ENCODE data around the gene SH2D1A. TPM values are rescaled to one million over a fixed set of nuclear protein-coding genes. Genes with fewer than 3 reads are reported as not detected.
"Not testable (repeated sequence)": the region's sequence is repeated elsewhere in the genome, so short reads cannot be mapped to it uniquely, and the experiment has no call there.

SH2D1A gene
- total RNA-seq, 1 donor from 2014 or later, result 0.70 TPM

GRCh38 chrX:124348885-124349453, 2.6 kb downstream of the SH2D1A start:
- DNase-seq (ENCODE audit: low spot score) (no peak), ATAC-seq (no peak)

GRCh38 chrX:124354648-124355047, 8.3 kb downstream of the SH2D1A start:
- ATAC-seq, result no peak
- DNase-seq (ENCODE audit: low spot score), result no peak

DNA sequence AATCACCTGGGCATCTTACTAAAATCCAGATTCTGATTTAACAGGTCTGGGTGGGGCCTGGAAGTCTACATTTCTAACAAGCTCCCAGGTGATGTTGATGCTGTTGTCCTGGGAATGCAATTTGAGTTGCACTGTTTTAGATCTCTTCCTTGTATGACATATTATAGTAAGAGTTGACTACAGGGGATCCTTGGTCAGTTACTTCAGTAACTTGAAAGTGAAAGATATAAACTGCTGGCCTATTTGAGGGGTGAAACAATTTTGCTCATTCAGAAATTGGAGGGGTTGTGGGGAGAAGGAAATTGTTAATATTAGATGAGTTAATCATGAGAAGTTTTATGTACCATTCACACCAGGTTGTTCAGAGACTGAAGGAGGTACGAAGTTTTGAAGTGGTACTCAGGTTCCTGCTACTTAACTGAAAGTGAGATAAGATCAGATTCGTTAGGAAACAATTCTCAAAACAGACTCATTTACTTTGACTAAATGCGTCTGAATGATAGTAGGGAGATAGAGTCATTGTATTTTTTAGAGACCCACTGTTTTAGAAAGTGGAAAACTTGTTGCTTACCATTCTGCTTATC, 12.5 kb downstream of the SH2D1A start:
- no peak for ATAC-seq
- no peak for DNase-seq (ENCODE audit: low spot score)

- ATAC-seq (no peak), DNase-seq (ENCODE audit: low spot score) (no peak)
Observed at GRCh38 chrX:124362072-124362471, 15.7 kb downstream of the SH2D1A start.

DNA sequence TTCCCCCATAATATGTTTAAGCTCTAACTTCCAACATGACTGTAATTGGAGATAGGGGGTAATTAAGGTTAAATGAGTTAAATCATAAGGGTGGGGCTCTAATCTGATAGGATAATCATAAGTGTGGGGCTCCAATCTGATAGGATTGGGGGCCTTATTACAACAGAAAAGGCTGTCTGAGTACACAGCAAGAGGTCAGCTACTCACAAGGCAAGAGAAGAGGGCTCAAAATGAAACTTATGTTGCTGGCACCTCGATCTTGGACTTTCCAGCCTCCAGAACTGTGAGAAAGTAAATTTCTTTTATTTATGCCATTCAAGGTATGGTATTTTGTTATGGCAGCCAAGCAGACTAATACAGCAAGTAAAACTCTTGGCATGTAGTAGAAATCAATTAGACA, 16.4 kb downstream of the SH2D1A start:
- DNase-seq (ENCODE audit: low spot score) (no peak), ATAC-seq (no peak)

- ATAC-seq, result no peak
- DNase-seq (ENCODE audit: low spot score), result no peak
Observed at GRCh38 chrX:124369722-124370121, 23.4 kb downstream of the SH2D1A start.

DNA sequence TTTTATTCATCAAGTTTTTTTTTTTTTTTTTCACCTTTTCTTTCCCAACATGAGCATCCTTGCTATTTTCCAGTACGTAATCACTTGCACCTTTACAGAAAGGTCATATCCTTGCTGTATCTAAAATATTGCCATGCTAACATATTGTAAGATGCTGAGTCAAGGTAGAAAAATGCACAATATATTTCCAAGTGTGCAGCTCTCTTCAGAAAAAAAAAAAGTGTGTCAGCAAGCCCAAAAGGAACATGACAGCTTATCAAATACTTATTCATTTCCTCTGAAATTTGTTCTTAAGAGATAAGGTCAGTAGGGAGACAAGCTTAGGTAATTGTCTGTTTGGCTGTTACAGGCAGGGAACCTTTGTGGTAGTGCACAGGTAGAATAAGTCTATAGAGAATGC, 27.0 kb downstream of the SH2D1A start:
- DNase-seq (ENCODE audit: low spot score) (no peak), ATAC-seq (no peak)

DNA sequence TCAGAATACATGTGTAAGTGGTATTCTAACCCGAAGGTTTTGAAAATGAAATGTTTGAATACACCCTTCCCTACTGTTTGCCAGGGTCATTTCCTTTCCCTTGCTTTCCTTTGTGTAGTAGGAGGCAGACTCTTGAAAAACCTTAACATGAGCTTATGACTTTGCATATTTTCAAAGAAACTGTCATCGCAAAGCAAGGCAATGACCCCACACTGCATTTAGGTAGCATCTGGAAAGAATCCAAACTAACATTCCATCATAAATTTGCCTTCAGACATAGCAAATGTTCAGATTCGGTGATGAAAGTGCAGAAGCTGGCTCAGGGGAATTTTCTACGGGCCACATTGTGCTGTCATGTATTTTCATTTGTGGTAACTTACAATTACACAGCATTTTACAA, 32.3 kb downstream of the SH2D1A start:
- DNase-seq (ENCODE audit: low spot score) (no peak), ATAC-seq (no peak)

DNA sequence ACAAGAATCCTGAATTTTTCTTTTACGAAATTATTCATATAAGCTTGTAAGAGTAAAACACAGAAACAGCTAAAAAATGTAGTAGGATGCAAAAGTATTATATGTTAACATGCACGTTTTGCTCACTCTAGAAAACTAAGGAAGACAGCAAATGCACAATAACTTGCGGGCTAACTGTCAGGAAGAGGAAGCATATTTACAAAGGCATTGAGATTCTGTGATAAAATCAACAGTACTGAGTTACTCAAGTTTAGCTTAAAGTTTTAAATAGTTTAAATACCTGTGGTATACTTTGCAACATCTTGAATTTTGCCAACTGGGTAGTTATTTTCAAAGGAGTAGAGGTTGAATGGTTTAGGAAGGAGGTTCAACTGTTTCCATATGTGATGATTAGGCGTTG, 37.0 kb downstream of the SH2D1A start:
- no peak for ATAC-seq
- no peak for DNase-seq (ENCODE audit: low spot score)

- ATAC-seq, result no peak
- no peak for DNase-seq (ENCODE audit: low spot score)
Observed at GRCh38 chrX:124386401-124386800, 40.0 kb downstream of the SH2D1A start.

DNA sequence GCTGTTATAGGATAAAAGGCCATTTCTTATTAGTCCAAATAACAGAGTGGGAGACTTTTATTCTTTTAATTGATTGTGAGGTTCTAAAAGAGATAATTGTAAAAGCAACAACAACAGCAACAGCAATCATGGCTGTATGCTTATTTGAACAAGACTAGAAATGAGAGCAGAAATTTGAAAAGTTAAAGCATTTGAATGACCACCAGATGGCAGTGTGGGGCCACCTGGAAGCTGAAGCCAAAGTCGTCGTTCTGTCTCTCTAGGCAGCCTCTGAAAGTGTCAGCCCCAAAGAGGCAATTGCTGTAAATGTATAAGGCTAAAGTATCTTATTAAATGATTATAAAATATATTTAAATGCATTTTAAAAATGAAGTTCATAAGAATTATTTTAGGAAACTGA, 42.2 kb downstream of the SH2D1A start:
- ATAC-seq, result peak; percentile 86

DNA sequence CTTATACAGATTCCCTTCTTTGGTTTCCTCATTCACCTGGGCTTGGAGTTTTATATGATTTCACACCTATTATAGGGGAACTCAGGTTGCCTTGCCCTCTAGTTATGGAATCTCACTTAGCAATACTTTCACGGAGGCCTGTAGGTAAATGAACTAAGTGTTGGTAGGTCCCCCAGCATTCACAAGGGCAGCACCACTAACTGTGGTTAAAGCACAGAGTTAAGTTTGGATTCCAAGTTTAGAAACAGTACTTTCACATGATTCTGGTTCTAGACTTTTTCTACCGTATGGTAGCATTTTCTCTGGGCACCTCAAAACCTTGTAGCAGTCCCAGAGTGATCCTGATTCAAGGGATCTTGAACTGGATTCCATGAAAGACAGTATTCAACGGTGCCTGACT, 46.4 kb downstream of the SH2D1A start:
- no peak for ATAC-seq

More for the DNA sequence above, 42.2 kb downstream of the SH2D1A start:
- peak; percentile 46 for DNase-seq (ENCODE audit: low spot score)

DNA sequence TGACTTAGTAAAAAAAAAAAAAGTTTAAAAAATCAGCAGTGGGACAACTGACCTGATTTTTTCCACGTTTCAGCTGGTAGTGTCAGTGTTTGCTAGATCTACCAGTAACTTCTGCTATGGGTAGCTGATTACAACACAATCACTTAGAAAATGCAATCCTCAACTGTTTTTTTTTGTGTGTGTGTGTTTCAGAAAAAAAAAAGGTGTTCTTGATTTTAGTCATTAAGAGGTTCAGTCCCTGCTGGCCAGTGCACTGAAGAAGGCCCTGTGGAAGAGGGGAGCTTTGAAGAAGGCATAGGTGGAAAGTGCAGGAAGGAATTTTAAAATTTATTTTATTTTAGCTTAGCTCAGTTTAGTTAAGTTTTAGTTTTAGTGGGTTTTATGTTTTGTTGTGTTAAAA, 46.9 kb downstream of the SH2D1A start:
- DNase-seq (ENCODE audit: low spot score), result no peak

More for the DNA sequence above, 46.4 kb downstream of the SH2D1A start:
- no peak for DNase-seq (ENCODE audit: low spot score)

GRCh38 chrX:124393659-124394058, 47.3 kb downstream of the SH2D1A start:
- no peak for DNase-seq (ENCODE audit: low spot score)
- ATAC-seq, result no peak

More for the DNA sequence above, 46.9 kb downstream of the SH2D1A start:
- ATAC-seq, result no peak

- ATAC-seq (no peak), DNase-seq (ENCODE audit: low spot score) (no peak)
Observed at GRCh38 chrX:124395145-124395880, 49.0 kb downstream of the SH2D1A start.

- DNase-seq (ENCODE audit: low spot score), result no peak
- no peak for ATAC-seq
Observed at GRCh38 chrX:124401696-124402095, 55.3 kb downstream of the SH2D1A start.

DNA sequence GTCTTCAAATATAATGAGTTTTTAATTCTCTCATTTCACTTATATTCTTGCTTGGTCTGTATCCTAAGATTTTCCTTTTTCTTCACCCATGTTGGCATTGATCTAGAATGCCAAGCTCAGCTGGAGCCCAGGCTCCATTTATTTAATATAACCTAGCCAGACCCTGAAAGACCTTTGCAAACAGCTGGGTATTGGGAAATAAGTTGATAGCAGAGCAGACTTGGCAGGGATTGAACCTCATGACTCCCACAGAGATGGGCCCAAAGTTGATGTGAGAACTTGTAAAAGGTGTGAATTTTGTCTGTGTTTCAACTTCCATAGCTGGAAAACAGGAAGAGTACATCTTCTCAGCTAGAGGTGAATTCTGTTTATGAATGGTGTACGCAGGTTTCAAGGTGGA, 59.5 kb downstream of the SH2D1A start:
- ATAC-seq (peak; percentile 85), DNase-seq (ENCODE audit: low spot score) (no peak)

DNA sequence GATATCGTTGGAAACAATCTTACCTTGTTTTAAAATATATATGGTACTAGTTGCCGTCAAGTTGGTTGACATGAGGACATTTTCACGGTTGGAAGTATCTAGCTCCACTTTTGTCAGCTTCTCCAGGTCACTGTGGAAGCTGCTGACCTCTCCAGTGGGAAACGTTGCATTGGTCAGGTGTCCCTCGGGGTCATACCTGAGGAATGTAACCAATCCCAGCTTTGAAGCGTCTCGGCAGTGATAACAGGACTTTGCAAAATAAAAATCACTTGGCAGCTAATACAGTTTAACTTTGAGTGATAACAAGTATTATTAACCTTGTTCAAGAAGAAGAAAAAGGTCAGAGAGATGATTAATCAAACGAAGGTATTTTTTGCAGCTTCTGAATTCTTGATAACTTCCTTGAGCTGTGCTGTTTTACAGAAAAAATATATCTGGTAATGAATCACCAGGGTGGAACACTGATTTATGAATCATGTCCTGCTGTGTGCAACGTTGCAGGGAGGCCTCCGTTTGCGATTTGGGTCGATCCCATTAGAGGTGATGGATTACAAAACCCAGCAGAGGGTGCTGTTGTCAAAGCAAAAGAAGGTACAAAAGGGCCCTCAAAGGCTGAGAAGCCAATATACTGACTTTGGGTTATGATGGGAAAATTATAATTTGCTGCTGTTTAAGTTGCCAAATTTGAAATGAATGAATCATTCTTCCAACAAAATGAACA, 60.1 kb downstream of the SH2D1A start:
- DNase-seq (ENCODE audit: low spot score) (peak; percentile 45), ATAC-seq (peak; percentile 93)

DNA sequence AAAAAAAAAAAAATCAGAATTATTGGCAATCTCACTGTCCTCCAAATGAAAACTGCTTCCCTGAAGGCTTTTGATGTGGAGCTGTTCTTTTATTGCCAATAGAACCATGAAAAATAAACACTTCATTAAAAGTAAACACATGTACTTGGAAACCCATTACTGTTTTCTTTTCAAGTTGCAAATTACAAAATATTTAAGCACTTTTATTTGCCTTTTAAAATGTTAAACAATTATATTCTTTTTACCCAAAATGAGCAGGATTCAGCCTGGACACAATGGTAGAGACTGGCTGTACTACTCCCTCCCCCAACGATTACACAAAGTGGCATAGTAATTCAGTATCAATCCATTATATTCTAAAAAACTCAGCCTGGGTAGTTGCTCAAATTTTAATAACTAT, 60.9 kb downstream of the SH2D1A start:
- no peak for ATAC-seq
- no peak for DNase-seq (ENCODE audit: low spot score)

DNA sequence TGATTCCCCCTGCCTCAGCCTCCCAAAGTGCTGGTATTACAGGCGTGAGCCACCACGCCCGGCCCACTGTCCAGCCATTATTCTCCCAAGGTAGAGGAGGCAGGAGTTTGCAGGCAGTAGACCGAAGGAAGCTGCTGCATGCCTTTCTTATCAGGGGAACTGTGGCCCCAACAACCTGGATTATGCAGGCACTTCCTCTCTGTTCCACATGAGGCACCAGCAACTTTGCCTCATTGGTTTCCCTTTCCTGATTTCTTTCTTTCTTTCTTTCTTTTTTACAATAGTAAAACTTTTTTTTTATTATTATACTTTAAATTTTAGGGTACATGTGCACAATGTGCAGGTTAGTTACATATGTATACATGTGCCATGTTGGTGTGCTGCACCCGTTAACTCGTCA, 62.0 kb downstream of the SH2D1A start:
- not testable (repeated sequence) for DNase-seq (ENCODE audit: low spot score); ATAC-seq

- no peak for ATAC-seq
- no peak for DNase-seq (ENCODE audit: low spot score)
Observed at GRCh38 chrX:124413244-124413643, 66.9 kb downstream of the SH2D1A start.

DNA sequence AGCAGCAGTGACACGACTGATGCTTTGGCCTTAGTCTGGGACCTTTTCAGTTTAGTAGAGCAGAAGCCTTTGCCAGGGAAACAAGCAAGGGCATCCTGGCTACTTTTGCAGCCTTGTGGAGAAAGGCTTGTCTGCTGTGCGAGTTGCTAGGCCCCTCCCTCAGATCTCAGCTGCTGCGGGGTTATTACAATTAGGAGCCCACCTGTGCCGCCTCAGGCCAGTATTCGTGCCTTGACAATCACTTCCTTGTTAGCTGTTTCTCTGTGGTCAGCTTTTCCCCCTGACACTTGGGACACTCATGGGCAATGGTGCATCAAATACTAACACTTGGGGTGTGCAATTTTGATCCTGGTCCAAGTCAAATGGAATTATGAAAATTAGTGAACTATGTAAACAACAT, 67.9 kb downstream of the SH2D1A start:
- ATAC-seq, result no peak
- no peak for DNase-seq (ENCODE audit: low spot score)

Data from left lobe of liver (tissue), 2 donors.